Measurements from ENCODE around the gene SGCD. TPM values are rescaled to one million over a fixed set of nuclear protein-coding genes. Genes with fewer than 3 reads are reported as not detected.

Gene SGCD
- total RNA-seq, 4 donors from 2014 or later, result 12.4 to 17.8 (median 13.4) TPM

- Histone ChIP-seq H3K36me3 (no peaks in the 10 kb centered on the region), H3K4me1 (peaks cover 0 to 39% (median 0%) of the 10 kb centered on the region in 4 donors), H3K27ac (peak overlapping the region in 2 of 4 donors; percentile 53 to 80), H3K9me3 (no peaks in the 10 kb centered on the region), H3K27me3 (no peaks in the 10 kb centered on the region), H3K4me3 (no peak overlapping the region)
- TF ChIP-seq POLR2A (IDR thresholded peaks at IDR 0.05) (no peak), EP300 (IDR thresholded peaks at IDR 0.05) (no peak), CTCF (IDR thresholded peaks at IDR 0.05) (no peak)
- no peak for DNase-seq (ENCODE audit: low spot score in 2 of 2)
Measured at GRCh38 chr5:156590978-156591377, 264.0 kb downstream of the SGCD start.

- no peaks in the 10 kb centered on the region for H3K36me3 ChIP-seq
- H3K27ac ChIP-seq, result peak overlapping the region in 2 of 4 donors; percentile 53 to 80
- no peaks in the 10 kb centered on the region for H3K9me3 ChIP-seq
- no peaks in the 10 kb centered on the region for H3K27me3 ChIP-seq
- TF ChIP-seq POLR2A (IDR thresholded peaks at IDR 0.05) (no peak), CTCF (IDR thresholded peaks at IDR 0.05) (no peak)
- DNase-seq (ENCODE audit: low spot score in 2 of 2), result no peak
- H3K4me3 ChIP-seq, result no peak overlapping the region
- peaks cover 0 to 38% (median 0%) of the 10 kb centered on the region in 4 donors for H3K4me1 ChIP-seq
Measured at GRCh38 chr5:156591631-156592030, 264.7 kb downstream of the SGCD start.

- WGBS, 2 donors, result 71 to 94% methylated on average over 1 of the region's 1 CpG
- Histone ChIP-seq H3K4me3 (no peak overlapping the region), H3K27me3 (no peaks in the 10 kb centered on the region), H3K27ac (no peak overlapping the region), H3K9me3 (no peaks in the 10 kb centered on the region), H3K36me3 (no peaks in the 10 kb centered on the region), H3K4me1 (peaks cover 0 to 20% (median 0%) of the 10 kb centered on the region in 4 donors)
- DNase-seq (ENCODE audit: low spot score in 2 of 2), result no peak
- TF ChIP-seq EP300 (IDR thresholded peaks at IDR 0.05), result no peak
- no peak for TF ChIP-seq CTCF (IDR thresholded peaks at IDR 0.05)
- TF ChIP-seq POLR2A (IDR thresholded peaks at IDR 0.05), result no peak
Measured at GRCh38 chr5:156593546-156593945, 266.6 kb downstream of the SGCD start.

- Histone ChIP-seq H3K36me3 (no peaks in the 10 kb centered on the region), H3K9me3 (no peaks in the 10 kb centered on the region), H3K4me1 (peaks cover 0 to 11% (median 0%) of the 10 kb centered on the region in 4 donors), H3K27me3 (no peaks in the 10 kb centered on the region), H3K4me3 (no peak overlapping the region), H3K27ac (no peak overlapping the region)
- no peak for TF ChIP-seq CTCF (IDR thresholded peaks at IDR 0.05)
- no peak for TF ChIP-seq EP300 (IDR thresholded peaks at IDR 0.05)
- no peak for TF ChIP-seq POLR2A (IDR thresholded peaks at IDR 0.05)
- no peak for DNase-seq (ENCODE audit: low spot score in 2 of 2)
- 74 to 80% methylated on average over 1 of the region's 1 CpG for WGBS, 2 donors
Measured at GRCh38 chr5:156594406-156594805, 267.4 kb downstream of the SGCD start.

GRCh38 chr5:156595132-156595787 is 268.3 kb downstream of the SGCD start:
- Histone ChIP-seq H3K36me3 (no peaks in the 10 kb centered on the region), H3K9me3 (no peaks in the 10 kb centered on the region), H3K27me3 (no peaks in the 10 kb centered on the region), H3K4me3 (no peak overlapping the region), H3K27ac (peak overlapping the region in 2 of 4 donors; percentile 22 to 44), H3K4me1 (peaks cover 0 to 2% (median 0%) of the 10 kb centered on the region in 4 donors)
- DNase-seq (ENCODE audit: low spot score in 2 of 2), result no peak
- TF ChIP-seq CTCF (IDR thresholded peaks at IDR 0.05), result no peak
- TF ChIP-seq EP300 (IDR thresholded peaks at IDR 0.05), result peak in 1 of 2 donors; percentile 29
- WGBS, 2 donors, result 85 to 87% methylated on average over 4 of the region's 4 CpGs
